B cell (primary cell): ENCODE results near the gene RTTN. TPM values are rescaled to one million over a fixed set of nuclear protein-coding genes. Genes with fewer than 3 reads are reported as not detected.

Experiments
- ATAC-seq: fragments of 200-7000 bp; cut with Tn5 transposase; one replicate; pipeline ENCODE4 v1.10.0; 2021; ENCODE audit warnings: low read depth, mild to moderate bottlenecking, moderate number of reproducible peaks, moderate library complexity
- CTCF ChIA-PET: fragments of 350-600 bp; sonication (Branson Sonifier 250); formaldehyde crosslinking; loops from one replicate; lab custom pipeline; 2021; ENCODE audit warnings: antibody characterized with exemption, inconsistent platforms; lab: Charles Lee
- POLR2A ChIA-PET: fragments of 350-600 bp; sonication (Branson Sonifier 250); formaldehyde crosslinking; loops from one replicate; lab custom pipeline; 2021; ENCODE audit warnings: antibody characterized with exemption; lab: Charles Lee
- DNase-seq: peaks from one replicate; pipeline ENCODE4 v3.0.0; 2013
- H2AFZ ChIP-seq: 2 replicates; pipeline ENCODE4 v1.6.1; 2012; ENCODE audit warnings: mild to moderate bottlenecking, low read depth, low read length; ENCODE audit not compliant: insufficient read depth, poor library complexity, severe bottlenecking
- H3K27ac ChIP-seq, 2 donors: 1 replicate in 1 of 2; 2 replicates in 1 of 2; pipeline ENCODE4 v1.5.1; 2012 to 2013; ENCODE audit warnings: low read length in 2 of 2, mild to moderate bottlenecking in 2 of 2, moderate library complexity in 1 of 2
- H3K27me3 ChIP-seq, 4 experiments: fragments of 200-600 bp in 1 of 4; sonication (generic) in 1 of 4; replicated peaks in 1 of 4; 1 replicate in 2 of 4; 2 replicates in 2 of 4; pipeline versions ENCODE4 v1.6.1 to v1.7.0; 2013 to 2016; ENCODE audit warnings: low read length in 3 of 4, mild to moderate bottlenecking in 2 of 4, mixed read lengths in 1 of 4, moderate library complexity in 1 of 4; ENCODE audit not compliant: insufficient read depth in 4 of 4, control insufficient read depth in 3 of 4; ENCODE audit errors: control extremely low read depth in 1 of 4
- H3K36me3 ChIP-seq, 2 experiments: replicated peaks in 1 of 2; 1 replicate in 1 of 2; 2 replicates in 1 of 2; pipeline versions ENCODE4 v1.6.1 to v1.7.1; 2013; ENCODE audit warnings: low read length in 1 of 2; ENCODE audit not compliant: insufficient read depth in 2 of 2, control insufficient read depth in 1 of 2; ENCODE audit errors: control extremely low read depth in 1 of 2, extremely low read depth in 1 of 2
- H3K4me1 ChIP-seq, 2 donors: fragments of 200-600 bp in 1 of 2; sonication (generic) in 1 of 2; 1 replicate in 1 of 2; 2 replicates in 1 of 2; pipeline versions ENCODE4 v1.5.1 to v1.6.1; 2013 to 2017; ENCODE audit warnings: low read length in 2 of 2; ENCODE audit not compliant: control insufficient read depth in 2 of 2, insufficient read depth in 2 of 2
- H3K4me2 ChIP-seq: replicated peaks from 2 replicates; pipeline ENCODE3; 2012; ENCODE audit warnings: mild to moderate bottlenecking, low read depth, low read length; ENCODE audit not compliant: poor library complexity, severe bottlenecking
- H3K4me3 ChIP-seq, 5 experiments: fragments of 200-600 bp in 1 of 5; sonication (generic) in 1 of 5; 1 replicate in 3 of 5; 2 replicates in 2 of 5; pipeline versions ENCODE4 v1.5.1 to v1.7.0; 2011 to 2016; ENCODE audit warnings: low read length in 4 of 5, mild to moderate bottlenecking in 4 of 5, low read depth in 2 of 5, control low read depth in 1 of 5, moderate library complexity in 1 of 5; ENCODE audit not compliant: insufficient read depth in 1 of 5; ENCODE audit errors: control extremely low read depth in 1 of 5, extremely low read depth in 1 of 5
- H3K79me2 ChIP-seq: fragments of 200-600 bp; sonication (generic); one replicate; pipeline ENCODE4 v1.6.0; 2016; ENCODE audit warnings: low read length; ENCODE audit not compliant: control insufficient read depth, insufficient read depth
- H3K9ac ChIP-seq: fragments of 200-600 bp; sonication (generic); 2 replicates; pipeline ENCODE4 v1.6.1; 2017; ENCODE audit warnings: mild to moderate bottlenecking, low read length, moderate library complexity
- H3K9me3 ChIP-seq, 3 donors: one replicate each; pipeline versions ENCODE4 v1.6.1 to v1.7.1; 2013; ENCODE audit warnings: low read length in 2 of 3; ENCODE audit not compliant: control insufficient read depth in 2 of 3, insufficient read depth in 1 of 3; ENCODE audit errors: control extremely low read depth in 1 of 3
- H4K20me1 ChIP-seq: 2 replicates; pipeline ENCODE4 v1.6.0; 2012; ENCODE audit warnings: mild to moderate bottlenecking, low read length; ENCODE audit not compliant: insufficient read depth, control insufficient read depth, poor library complexity, severe bottlenecking
- H3K27ac Mint-ChIP-seq: one replicate; pipeline ENCODE4 v1.8.0; 2021; ENCODE audit warnings: mixed read lengths
- H3K27me3 Mint-ChIP-seq: one replicate; pipeline ENCODE4 v1.8.0; 2021; ENCODE audit warnings: mixed read lengths
- H3K4me1 Mint-ChIP-seq: one replicate; pipeline ENCODE4 v1.8.0; 2021; ENCODE audit warnings: mixed read lengths
- H3K4me3 Mint-ChIP-seq: one replicate; pipeline ENCODE4 v1.8.0; 2021; ENCODE audit warnings: mixed read lengths
- H3K9me3 Mint-ChIP-seq: one replicate; pipeline ENCODE4 v1.8.0; 2022; ENCODE audit warnings: mixed read lengths; ENCODE audit not compliant: insufficient read depth
- EZH2 ChIP-seq: IDR thresholded peaks from 2 replicates; pipeline ENCODE4 v1.6.1; 2012; ENCODE audit warnings: borderline replicate concordance, low read depth, mild to moderate bottlenecking, moderate library complexity, low read length; ENCODE audit not compliant: insufficient read depth, poor library complexity, severe bottlenecking
- WGBS: methylation state at CpG from one replicate; pipeline ENCODE4 v1.1.5; 2013; ENCODE audit warnings: missing lambda C conversion rate; ENCODE audit not compliant: insufficient coverage; 5-methylcytosine and 5-hydroxymethylcytosine counted together
- intact Hi-C: fragments of 100-400 bp; cut with micrococcal nuclease; formaldehyde crosslinking; loops from one replicate; pipeline ENCODE4 v1.10.0; 2022
- polyA plus RNA-seq: library from polyadenylated mRNA; depleted of rRNA; stranded (reverse); fragments of >200 nt; gene quantifications from 2 replicates; pipeline ENCODE4 v1.2.3, GENCODE V29; 2012
- total RNA-seq, 2 donors: library from RNA; stranded (reverse); fragments of 120-200 nt in 1 of 2; gene quantifications; 1 replicate in 1 of 2; 2 replicates in 1 of 2; pipeline versions ENCODE4 v1.2.3 to v1.2.4, GENCODE V29; 2013 to 2022
- TF ChIP-seq, protein P1 (sequence below): fragments of 200-600 bp; IDR thresholded peaks from one replicate; pipeline ENCODE4 v1.8.0; 2022; ENCODE audit warnings: antibody characterized with exemption, mild to moderate bottlenecking

RTTN gene
- total and polyA plus RNA-seq, 2 donors (not counting 1 experiment from before 2014, with no cell fraction given): 10.0 to 41.2 TPM

DNA sequence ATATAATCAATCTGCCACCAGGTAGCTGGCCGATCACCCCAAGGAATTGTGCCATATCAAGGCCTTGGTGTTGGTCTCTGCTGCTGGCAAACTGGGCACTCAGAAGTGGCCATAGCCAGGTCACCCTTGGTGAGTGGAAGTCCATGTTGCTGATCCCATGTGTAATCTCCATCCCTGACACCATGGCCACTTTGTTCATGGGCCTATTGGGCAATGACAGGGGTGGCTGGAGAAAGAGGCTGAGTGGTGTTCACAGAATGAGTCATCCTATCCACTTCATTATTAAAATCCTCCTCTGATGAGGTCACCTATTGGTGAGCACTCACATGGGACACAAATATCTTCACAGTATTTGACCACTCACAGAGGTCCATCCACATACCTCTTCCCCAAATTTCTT is 231.1 kb downstream of the RTTN start:
- intact Hi-C loops: no loop called here
- H3K27me3 Mint-ChIP-seq: no peaks in the 10 kb centered on the region

GRCh38 chr18:69969491-69969890 is 236.0 kb downstream of the RTTN start:
- Mint-ChIP-seq H3K27ac (no peak overlapping the region), H3K4me1 (peaks cover 12% of the 10 kb centered on the region), H3K4me3 (no peak overlapping the region), H3K9me3 (peaks cover 6% of the 10 kb centered on the region), H3K27me3 (no peaks in the 10 kb centered on the region)
- no peak for TF ChIP-seq EZH2
- TF ChIP-seq, protein P1, sequence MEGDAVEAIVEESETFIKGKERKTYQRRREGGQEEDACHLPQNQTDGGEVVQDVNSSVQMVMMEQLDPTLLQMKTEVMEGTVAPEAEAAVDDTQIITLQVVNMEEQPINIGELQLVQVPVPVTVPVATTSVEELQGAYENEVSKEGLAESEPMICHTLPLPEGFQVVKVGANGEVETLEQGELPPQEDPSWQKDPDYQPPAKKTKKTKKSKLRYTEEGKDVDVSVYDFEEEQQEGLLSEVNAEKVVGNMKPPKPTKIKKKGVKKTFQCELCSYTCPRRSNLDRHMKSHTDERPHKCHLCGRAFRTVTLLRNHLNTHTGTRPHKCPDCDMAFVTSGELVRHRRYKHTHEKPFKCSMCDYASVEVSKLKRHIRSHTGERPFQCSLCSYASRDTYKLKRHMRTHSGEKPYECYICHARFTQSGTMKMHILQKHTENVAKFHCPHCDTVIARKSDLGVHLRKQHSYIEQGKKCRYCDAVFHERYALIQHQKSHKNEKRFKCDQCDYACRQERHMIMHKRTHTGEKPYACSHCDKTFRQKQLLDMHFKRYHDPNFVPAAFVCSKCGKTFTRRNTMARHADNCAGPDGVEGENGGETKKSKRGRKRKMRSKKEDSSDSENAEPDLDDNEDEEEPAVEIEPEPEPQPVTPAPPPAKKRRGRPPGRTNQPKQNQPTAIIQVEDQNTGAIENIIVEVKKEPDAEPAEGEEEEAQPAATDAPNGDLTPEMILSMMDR: no peak
- no peak overlapping the region for H2AFZ ChIP-seq
- H3K36me3 ChIP-seq: no peaks in the 10 kb centered on the region
- H3K9ac ChIP-seq: no peak overlapping the region
- H4K20me1 ChIP-seq: no peaks in the 10 kb centered on the region
- no peak for DNase-seq
- H3K79me2 ChIP-seq: no peaks in the 10 kb centered on the region
- H3K4me3 ChIP-seq: no peak overlapping the region
- WGBS: no CpG with 5 or more reads among the region's 2 CpGs
- H3K4me1 ChIP-seq: no peaks in the 10 kb centered on the region
- peaks cover 0 to 3% (median 1%) of the 10 kb centered on the region in 3 donors for H3K9me3 ChIP-seq
- ChIA-PET CTCF (no interaction called here), POLR2A (no interaction called here)
- no peaks in the 10 kb centered on the region for H3K27me3 ChIP-seq
- H3K27ac ChIP-seq: no peak overlapping the region
- intact Hi-C loops: no loop called here
- no peak for ATAC-seq
- no peak overlapping the region for H3K4me2 ChIP-seq

More for the DNA sequence above, 231.1 kb downstream of the RTTN start:
- H3K9me3 Mint-ChIP-seq: peaks cover 19% of the 10 kb centered on the region
- Histone ChIP-seq H3K79me2 (no peaks in the 10 kb centered on the region), H3K36me3 (no peaks in the 10 kb centered on the region), H3K27me3 (no peaks in the 10 kb centered on the region), H3K4me2 (no peak overlapping the region), H3K4me3 (no peak overlapping the region), H3K27ac (no peak overlapping the region), H3K9me3 (peaks cover 1 to 9% (median 3%) of the 10 kb centered on the region in 3 donors), H2AFZ (no peak overlapping the region), H4K20me1 (no peaks in the 10 kb centered on the region), H3K9ac (no peak overlapping the region), H3K4me1 (no peaks in the 10 kb centered on the region)
- POLR2A ChIA-PET: no interaction called here
- no peak overlapping the region for H3K27ac Mint-ChIP-seq
- 100% methylated on average over 1 of the region's 1 CpG for WGBS
- no peak overlapping the region for H3K4me3 Mint-ChIP-seq
- H3K4me1 Mint-ChIP-seq: peaks cover 7% of the 10 kb centered on the region
- TF ChIP-seq EZH2: no peak
- TF ChIP-seq, protein P1: no peak
- ATAC-seq (no peak), DNase-seq (no peak)
- CTCF ChIA-PET: no interaction called here
